H1 (cell line): Measurements from ENCODE around the gene ERO1A. TPM values are rescaled to one million over a fixed set of nuclear protein-coding genes. Genes with fewer than 3 reads are reported as not detected.

ENCODE experiments used
- ASH2L ChIP-seq: fragments of 200-600, 300-600 bp; sonication (generic); IDR thresholded peaks from one replicate; pipeline ENCODE4 v1.7.1; 2017; ENCODE audit warnings: low read length
- CBX5 ChIP-seq: fragments of 300-800, 300-1000 bp; sonication (generic); IDR thresholded peaks from 2 replicates; pipeline ENCODE4 v1.7.1; 2016; ENCODE audit warnings: antibody characterized with exemption, low read length, low read depth
- CHD7 ChIP-seq: fragments of 300-600 bp; sonication (generic); IDR thresholded peaks from 2 replicates; pipeline ENCODE4 v1.7.1; 2012; ENCODE audit warnings: low read length, moderate library complexity, mild to moderate bottlenecking, inconsistent platforms; ENCODE audit not compliant: insufficient replicate concordance
- EZH2 ChIP-seq: fragments of 200-600 bp; sonication (generic); IDR thresholded peaks from 2 replicates; pipeline ENCODE4 v1.7.1; 2012; ENCODE audit warnings: low read depth, mild to moderate bottlenecking, moderate library complexity, low read length, inconsistent platforms; ENCODE audit not compliant: severe bottlenecking
- FOSL1 ChIP-seq: IDR thresholded peaks from 2 replicates; pipeline ENCODE4 v1.6.1; 2011; ENCODE audit warnings: mild to moderate bottlenecking, low read depth, low read length, moderate library complexity; ENCODE audit not compliant: insufficient read depth
- KDM1A ChIP-seq: fragments of 200-600, 300-600 bp; sonication (generic); IDR thresholded peaks from 2 replicates; pipeline ENCODE4 v1.7.1; 2016; ENCODE audit warnings: mild to moderate bottlenecking, low read length, borderline replicate concordance
- MAFK ChIP-seq: IDR thresholded peaks from 2 replicates; pipeline ENCODE4 v1.6.1; 2012; ENCODE audit warnings: low read depth, mild to moderate bottlenecking, improper control_type of control experiment, low read length
- MAX ChIP-seq: IDR thresholded peaks from 2 replicates; pipeline ENCODE4 v1.6.1; 2012; ENCODE audit warnings: inconsistent platforms
- PHF8 ChIP-seq: fragments of 200-600 bp; sonication (generic); conservative IDR thresholded peaks from 2 replicates; pipeline ENCODE4 v1.7.1; 2012; ENCODE audit warnings: low read depth, mild to moderate bottlenecking, inconsistent platforms, low read length, moderate library complexity
- POLR2AphosphoS5 ChIP-seq: IDR thresholded peaks from 2 replicates; pipeline ENCODE4 v1.6.1; 2011; ENCODE audit warnings: low read depth, low read length
- SP1 ChIP-seq: IDR thresholded peaks from 2 replicates; pipeline ENCODE4 v1.6.1; 2011; ENCODE audit warnings: low read depth, low read length
- SRF ChIP-seq: IDR thresholded peaks from 2 replicates; pipeline ENCODE4 v1.6.1; 2011; ENCODE audit warnings: mild to moderate bottlenecking, low read depth, low read length, moderate library complexity
- TAF1 ChIP-seq: IDR thresholded peaks from 2 replicates; pipeline ENCODE4 v1.6.1; 2011; ENCODE audit warnings: mild to moderate bottlenecking, low read depth, low read length
- polyA plus RNA-seq, 7 experiments: library from polyadenylated mRNA; depleted of rRNA in 3 of 7; stranded (reverse) in 5 of 7; unstranded in 2 of 7; fragments of >200 nt in 5 of 7; fragments of 200-250 nt in 2 of 7; gene quantifications; 1 replicate in 5 of 7; 2 replicates in 1 of 7; 4 replicates in 1 of 7; pipeline versions ENCODE4 v1.2.1 to v1.2.3, GENCODE V29; 2011 to 2013; ENCODE audit warnings: missing spikeins in 2 of 7, mixed read lengths in 2 of 7
- total RNA-seq: library from RNA; stranded (reverse); fragmentation: NEBNext Ultra II Directional; extraction: Animal tissue kit (Norgen Biotek cat#: 25700); gene quantifications from 2 replicates; pipeline ENCODE4 v1.2.1, GENCODE V29; 2021

ERO1A gene
- total and polyA plus RNA-seq, 2 of the 8 experiments (the other 6 are each of a cell fraction or from before 2014, with no cell fraction given) = 15.7 to 42.0 TPM

- TF ChIP-seq CHD7 (no peak), POLR2AphosphoS5 (no peak), CBX5 (no peak), MAX (no peak), PHF8 (no peak), SP1 (no peak), KDM1A (no peak), SRF (no peak), FOSL1 (no peak), TAF1 (no peak), ASH2L (no peak), EZH2 (no peak), MAFK (no peak)
Observed at GRCh38 chr14:52610187-52610586, 85.2 kb downstream of the ERO1A start (continued).
